Cardiac muscle cell (in vitro differentiated cells and primary cell): Measurements from ENCODE around the gene CDH2. TPM values are rescaled to one million over a fixed set of nuclear protein-coding genes. Genes with fewer than 3 reads are reported as not detected.

ENCODE experiments used
- DNase-seq, 2 donors: peaks; one replicate each; pipeline versions ENCODE4 v3.0.0 to v3.0.0-alpha.2; 2010 to 2017; ENCODE audit warnings: low read depth in 1 of 2, low spot score in 1 of 2
- H3K27ac ChIP-seq: fragments of 200-600 bp; sonication (generic); 2 replicates; pipeline ENCODE4 v1.5.1; 2016
- H3K27me3 ChIP-seq: fragments of 200-600 bp; sonication (generic); 2 replicates; pipeline ENCODE4 v1.6.0; 2016; ENCODE audit warnings: control low read depth
- H3K36me3 ChIP-seq: fragments of 200-600 bp; sonication (generic); 2 replicates; pipeline ENCODE4 v1.5.1; 2016; ENCODE audit warnings: control low read depth
- H3K4me1 ChIP-seq: fragments of 200-600 bp; sonication (generic); 2 replicates; pipeline ENCODE4 v1.8.1; 2017; ENCODE audit warnings: low read depth, mild to moderate bottlenecking, mixed run types
- H3K4me3 ChIP-seq: fragments of 200-600 bp; sonication (generic); 2 replicates; pipeline ENCODE4 v1.5.1; 2016; ENCODE audit warnings: mild to moderate bottlenecking
- H3K9me3 ChIP-seq: fragments of 200-600 bp; sonication (generic); 2 replicates; pipeline ENCODE4 v1.5.1; 2017; ENCODE audit warnings: low read depth, mild to moderate bottlenecking, control low read depth
- polyA plus RNA-seq: library from polyadenylated mRNA; unstranded; fragments of >200 nt; fragmentation: Nextera tagmentation; extraction: Ambion mirVana; gene quantifications from 2 replicates; pipeline ENCODE4 v1.2.1, GENCODE V29; 2016
- total RNA-seq: library from RNA; depleted of rRNA; stranded (reverse); fragments of >200 nt; gene quantifications from 2 replicates; pipeline ENCODE4 v1.2.3, GENCODE V29; 2016
- TF ChIP-seq, protein P1 (sequence below): IDR thresholded peaks from 2 replicates; pipeline ENCODE4 v1.5.1; 2012; ENCODE audit warnings: low read depth, mild to moderate bottlenecking, low read length

CDH2 gene
- total and polyA plus RNA-seq, 2 experiments from 2014 or later = 267 to 324 TPM

DNA sequence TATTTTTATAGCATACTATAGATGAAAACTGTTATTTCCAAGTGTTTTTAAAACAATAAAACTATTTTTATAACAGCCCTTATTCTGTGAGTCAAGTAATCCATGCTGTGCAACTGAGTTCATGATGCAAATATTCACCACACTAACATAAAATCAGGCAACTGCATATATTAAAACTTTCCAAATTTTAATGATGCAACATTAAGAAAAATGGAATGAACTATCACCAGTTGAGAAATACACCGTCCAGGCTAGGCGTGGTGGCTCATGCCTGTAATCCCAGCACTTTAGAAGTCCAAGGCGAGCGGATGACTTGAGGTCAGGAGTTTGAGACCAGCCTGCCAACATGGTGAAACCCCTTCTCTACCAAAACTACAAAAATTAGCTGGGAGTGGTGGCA, 114.5 kb downstream of the CDH2 start:
- TF ChIP-seq, protein P1, sequence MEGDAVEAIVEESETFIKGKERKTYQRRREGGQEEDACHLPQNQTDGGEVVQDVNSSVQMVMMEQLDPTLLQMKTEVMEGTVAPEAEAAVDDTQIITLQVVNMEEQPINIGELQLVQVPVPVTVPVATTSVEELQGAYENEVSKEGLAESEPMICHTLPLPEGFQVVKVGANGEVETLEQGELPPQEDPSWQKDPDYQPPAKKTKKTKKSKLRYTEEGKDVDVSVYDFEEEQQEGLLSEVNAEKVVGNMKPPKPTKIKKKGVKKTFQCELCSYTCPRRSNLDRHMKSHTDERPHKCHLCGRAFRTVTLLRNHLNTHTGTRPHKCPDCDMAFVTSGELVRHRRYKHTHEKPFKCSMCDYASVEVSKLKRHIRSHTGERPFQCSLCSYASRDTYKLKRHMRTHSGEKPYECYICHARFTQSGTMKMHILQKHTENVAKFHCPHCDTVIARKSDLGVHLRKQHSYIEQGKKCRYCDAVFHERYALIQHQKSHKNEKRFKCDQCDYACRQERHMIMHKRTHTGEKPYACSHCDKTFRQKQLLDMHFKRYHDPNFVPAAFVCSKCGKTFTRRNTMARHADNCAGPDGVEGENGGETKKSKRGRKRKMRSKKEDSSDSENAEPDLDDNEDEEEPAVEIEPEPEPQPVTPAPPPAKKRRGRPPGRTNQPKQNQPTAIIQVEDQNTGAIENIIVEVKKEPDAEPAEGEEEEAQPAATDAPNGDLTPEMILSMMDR = no peak
- H3K9me3 ChIP-seq = no peaks in the 10 kb centered on the region
- DNase-seq = peak in 1 of 2 donors; percentile 59
- no peak overlapping the region for H3K4me3 ChIP-seq
- no peaks in the 10 kb centered on the region for H3K36me3 ChIP-seq
- H3K27ac ChIP-seq = peak overlapping the region; percentile 98
- no peaks in the 10 kb centered on the region for H3K27me3 ChIP-seq
- H3K4me1 ChIP-seq = peaks cover 41% of the 10 kb centered on the region

DNA sequence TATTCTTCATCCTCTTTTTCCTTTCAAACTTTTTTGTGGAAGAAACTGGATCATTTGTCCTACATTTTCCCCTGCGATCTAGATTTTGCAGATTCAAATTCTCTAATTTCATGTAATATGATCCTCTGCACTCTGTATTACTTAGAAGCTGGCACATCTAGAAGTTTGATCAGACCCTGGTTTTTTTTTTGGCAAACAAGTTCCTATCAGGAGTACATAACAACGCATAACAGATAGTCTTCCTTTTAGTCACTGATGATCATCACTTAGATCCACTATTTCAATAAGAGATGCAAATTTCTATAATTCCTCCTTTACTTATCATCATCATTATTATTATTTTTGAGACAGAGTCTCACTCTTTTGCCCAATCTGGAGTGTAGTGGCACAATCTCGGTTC, 117.1 kb downstream of the CDH2 start:
- no peaks in the 10 kb centered on the region for H3K9me3 ChIP-seq
- H3K27me3 ChIP-seq = no peaks in the 10 kb centered on the region
- TF ChIP-seq, protein P1 = no peak
- H3K4me1 ChIP-seq = peaks cover 33% of the 10 kb centered on the region
- no peak overlapping the region for H3K27ac ChIP-seq
- no peak overlapping the region for H3K4me3 ChIP-seq
- H3K36me3 ChIP-seq = no peaks in the 10 kb centered on the region
- DNase-seq = no peak

- H3K36me3 ChIP-seq = no peaks in the 10 kb centered on the region
- peaks cover 47% of the 10 kb centered on the region for H3K4me1 ChIP-seq
- no peaks in the 10 kb centered on the region for H3K9me3 ChIP-seq
- TF ChIP-seq, protein P1 = no peak
- no peak overlapping the region for H3K4me3 ChIP-seq
- no peaks in the 10 kb centered on the region for H3K27me3 ChIP-seq
- DNase-seq = peak in 1 of 2 donors; percentile 55
- peak overlapping the region; percentile 62 for H3K27ac ChIP-seq
These were observed 126.4 kb downstream of the CDH2 start for GRCh38 chr18:28050545-28050944.

DNA sequence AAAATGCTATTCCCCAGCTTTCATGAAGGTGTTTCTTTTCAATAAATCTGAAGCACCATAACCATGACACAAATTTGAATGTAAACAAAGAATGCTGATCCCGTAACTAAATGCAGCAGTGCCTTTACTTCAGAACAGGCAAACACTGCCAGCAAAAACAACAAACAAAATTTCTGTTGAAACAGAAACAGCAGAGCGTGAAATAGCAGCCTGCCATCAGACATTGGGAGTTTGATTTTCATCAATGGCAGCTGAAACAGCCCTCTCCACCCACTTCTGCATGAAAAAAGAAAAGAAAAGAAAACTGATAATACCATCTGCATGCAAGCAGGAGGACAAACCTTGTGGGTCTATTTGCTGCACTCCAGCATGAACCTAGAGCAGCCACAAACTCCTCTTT, 128.3 kb downstream of the CDH2 start:
- DNase-seq = no peak
- Histone ChIP-seq H3K27ac (peak overlapping the region; percentile 26), H3K9me3 (no peaks in the 10 kb centered on the region), H3K27me3 (no peaks in the 10 kb centered on the region), H3K4me1 (peaks cover 59% of the 10 kb centered on the region), H3K4me3 (no peak overlapping the region), H3K36me3 (no peaks in the 10 kb centered on the region)
- TF ChIP-seq, protein P1 = no peak

GRCh38 chr18:28045880-28046279, 131.1 kb downstream of the CDH2 start:
- Histone ChIP-seq H3K27me3 (no peaks in the 10 kb centered on the region), H3K27ac (peak overlapping the region; percentile 49), H3K9me3 (no peaks in the 10 kb centered on the region), H3K36me3 (no peaks in the 10 kb centered on the region), H3K4me1 (peaks cover 60% of the 10 kb centered on the region), H3K4me3 (no peak overlapping the region)
- TF ChIP-seq, protein P1 = no peak
- DNase-seq = no peak
